Measurements from ENCODE around the gene TEP1.
A peak's percentile ranks its signal among the peaks of the same experiment; 100 is the strongest.

TEP1 gene

GRCh38 chr14:20333494-20333841 is 79.8 kb downstream of the TEP1 start:
- Histone ChIP-seq H3K9ac (ENCODE audit: low read length in 5 of 5) (peak overlapping the region in 4 of 5 donors; percentile 57 to 84 (median 76)), H3K4me1 (ENCODE audit: control insufficient read depth in 5 of 5, insufficient read depth in 5 of 5, low read length in 5 of 5) (peaks cover 0 to 15% (median 12%) of the 10 kb centered on the region in 5 donors), H3K27ac (ENCODE audit: low read depth, low read length) (peak overlapping the region; percentile 80), H3K4me3 (ENCODE audit: low read depth in 1 of 5, low read length in 5 of 5) (peak overlapping the region; percentile 79 to 92 (median 88)), H3K9me3 (ENCODE audit: control insufficient read depth in 5 of 5, low read length in 5 of 5) (no peaks in the 10 kb centered on the region), H3K27me3 (ENCODE audit: control insufficient read depth in 5 of 5, insufficient read depth in 4 of 5, low read length in 5 of 5) (no peaks in the 10 kb centered on the region), H3K36me3 (ENCODE audit: control insufficient read depth in 5 of 5, insufficient read depth in 5 of 5, low read length in 5 of 5) (peaks cover 0 to 5% (median 0%) of the 10 kb centered on the region in 5 donors)

- Histone ChIP-seq H3K36me3 (ENCODE audit: control insufficient read depth in 5 of 5, insufficient read depth in 5 of 5, low read length in 5 of 5) (peaks cover 0 to 5% (median 0%) of the 10 kb centered on the region in 5 donors), H3K9ac (ENCODE audit: low read length in 5 of 5) (peak within 1 kb of the TSS; percentile 57 to 87 (median 81)), H3K4me3 (ENCODE audit: low read depth in 1 of 5, low read length in 5 of 5) (peak within 1 kb of the TSS; percentile 79 to 92 (median 88)), H3K4me1 (ENCODE audit: control insufficient read depth in 5 of 5, insufficient read depth in 5 of 5, low read length in 5 of 5) (peaks cover 0 to 15% (median 12%) of the 10 kb centered on the region in 5 donors), H3K27ac (ENCODE audit: low read depth, low read length) (peak within 1 kb of the TSS; percentile 80), H3K9me3 (ENCODE audit: control insufficient read depth in 5 of 5, low read length in 5 of 5) (no peaks in the 10 kb centered on the region), H3K27me3 (ENCODE audit: control insufficient read depth in 5 of 5, insufficient read depth in 4 of 5, low read length in 5 of 5) (no peaks in the 10 kb centered on the region)
These were observed 80.4 kb downstream of the TEP1 start, which contains the start of gene CCNB1IP1 for GRCh38 chr14:20332788-20333493. Gene CCNB1IP1, minus strand, starts transcription at chr14:20333279. Its CDS starts 16,756 bp downstream, at chr14:20316523.

- peaks cover 0 to 16% (median 12%) of the 10 kb centered on the region in 5 donors for H3K4me1 ChIP-seq (ENCODE audit: control insufficient read depth in 5 of 5, insufficient read depth in 5 of 5, low read length in 5 of 5)
- peak overlapping the region; percentile 79 to 92 (median 88) for H3K4me3 ChIP-seq (ENCODE audit: low read depth in 1 of 5, low read length in 5 of 5)
- no peaks in the 10 kb centered on the region for H3K9me3 ChIP-seq (ENCODE audit: control insufficient read depth in 5 of 5, low read length in 5 of 5)
- H3K27ac ChIP-seq (ENCODE audit: low read depth, low read length), result peak overlapping the region; percentile 80
- peak overlapping the region in 4 of 5 donors; percentile 72 to 87 (median 82) for H3K9ac ChIP-seq (ENCODE audit: low read length in 5 of 5)
- peaks cover 0 to 5% (median 0%) of the 10 kb centered on the region in 5 donors for H3K36me3 ChIP-seq (ENCODE audit: control insufficient read depth in 5 of 5, insufficient read depth in 5 of 5, low read length in 5 of 5)
- H3K27me3 ChIP-seq (ENCODE audit: control insufficient read depth in 5 of 5, insufficient read depth in 4 of 5, low read length in 5 of 5), result no peaks in the 10 kb centered on the region
These were observed 80.9 kb downstream of the TEP1 start for GRCh38 chr14:20332431-20332787.

GRCh38 chr14:20331053-20331613 is 82.2 kb downstream of the TEP1 start:
- Histone ChIP-seq H3K36me3 (ENCODE audit: control insufficient read depth in 5 of 5, insufficient read depth in 5 of 5, low read length in 5 of 5) (peaks cover 0 to 10% (median 5%) of the 10 kb centered on the region in 5 donors), H3K27me3 (ENCODE audit: control insufficient read depth in 5 of 5, insufficient read depth in 4 of 5, low read length in 5 of 5) (no peaks in the 10 kb centered on the region), H3K27ac (ENCODE audit: low read depth, low read length) (no peak overlapping the region), H3K4me3 (ENCODE audit: low read depth in 1 of 5, low read length in 5 of 5) (no peak overlapping the region), H3K9ac (ENCODE audit: low read length in 5 of 5) (peak overlapping the region in 1 of 5 donors; percentile 31), H3K4me1 (ENCODE audit: control insufficient read depth in 5 of 5, insufficient read depth in 5 of 5, low read length in 5 of 5) (peaks cover 0 to 17% (median 12%) of the 10 kb centered on the region in 5 donors), H3K9me3 (ENCODE audit: control insufficient read depth in 5 of 5, low read length in 5 of 5) (no peaks in the 10 kb centered on the region)

- Histone ChIP-seq H3K9me3 (ENCODE audit: control insufficient read depth in 5 of 5, low read length in 5 of 5) (no peaks in the 10 kb centered on the region), H3K9ac (ENCODE audit: low read length in 5 of 5) (no peak overlapping the region), H3K4me3 (ENCODE audit: low read depth in 1 of 5, low read length in 5 of 5) (no peak overlapping the region), H3K36me3 (ENCODE audit: control insufficient read depth in 5 of 5, insufficient read depth in 5 of 5, low read length in 5 of 5) (peaks cover 3 to 23% (median 17%) of the 10 kb centered on the region in 5 donors), H3K4me1 (ENCODE audit: control insufficient read depth in 5 of 5, insufficient read depth in 5 of 5, low read length in 5 of 5) (peaks cover 0 to 17% (median 12%) of the 10 kb centered on the region in 5 donors), H3K27me3 (ENCODE audit: control insufficient read depth in 5 of 5, insufficient read depth in 4 of 5, low read length in 5 of 5) (no peaks in the 10 kb centered on the region), H3K27ac (ENCODE audit: low read depth, low read length) (no peak overlapping the region)
These were observed 83.9 kb downstream of the TEP1 start for GRCh38 chr14:20329355-20329754.

GRCh38 chr14:20328705-20329104 is 84.6 kb downstream of the TEP1 start:
- no peak overlapping the region for H3K9ac ChIP-seq (ENCODE audit: low read length in 5 of 5)
- H3K27ac ChIP-seq (ENCODE audit: low read depth, low read length), result no peak overlapping the region
- H3K9me3 ChIP-seq (ENCODE audit: control insufficient read depth in 5 of 5, low read length in 5 of 5), result no peaks in the 10 kb centered on the region
- peaks cover 3 to 25% (median 18%) of the 10 kb centered on the region in 5 donors for H3K36me3 ChIP-seq (ENCODE audit: control insufficient read depth in 5 of 5, insufficient read depth in 5 of 5, low read length in 5 of 5)
- H3K27me3 ChIP-seq (ENCODE audit: control insufficient read depth in 5 of 5, insufficient read depth in 4 of 5, low read length in 5 of 5), result no peaks in the 10 kb centered on the region
- H3K4me1 ChIP-seq (ENCODE audit: control insufficient read depth in 5 of 5, insufficient read depth in 5 of 5, low read length in 5 of 5), result peaks cover 0 to 17% (median 12%) of the 10 kb centered on the region in 5 donors
- no peak overlapping the region for H3K4me3 ChIP-seq (ENCODE audit: low read depth in 1 of 5, low read length in 5 of 5)

- no peak overlapping the region for H3K27ac ChIP-seq (ENCODE audit: low read depth, low read length)
- H3K9ac ChIP-seq (ENCODE audit: low read length in 5 of 5), result no peak overlapping the region
These were observed 86.1 kb downstream of the TEP1 start for GRCh38 chr14:20327005-20327869.

GRCh38 chr14:20317720-20318119 is 95.6 kb downstream of the TEP1 start:
- Histone ChIP-seq H3K27ac (ENCODE audit: low read depth, low read length) (no peak overlapping the region), H3K9ac (ENCODE audit: low read length in 5 of 5) (no peak overlapping the region), H3K27me3 (ENCODE audit: control insufficient read depth in 5 of 5, insufficient read depth in 4 of 5, low read length in 5 of 5) (no peaks in the 10 kb centered on the region), H3K36me3 (ENCODE audit: control insufficient read depth in 5 of 5, insufficient read depth in 5 of 5, low read length in 5 of 5) (peaks cover 25 to 54% (median 50%) of the 10 kb centered on the region in 5 donors), H3K4me3 (ENCODE audit: low read depth in 1 of 5, low read length in 5 of 5) (no peak overlapping the region), H3K4me1 (ENCODE audit: control insufficient read depth in 5 of 5, insufficient read depth in 5 of 5, low read length in 5 of 5) (no peaks in the 10 kb centered on the region), H3K9me3 (ENCODE audit: control insufficient read depth in 5 of 5, low read length in 5 of 5) (no peaks in the 10 kb centered on the region)

More at GRCh38 chr14:20327005-20327869, 86.1 kb downstream of the TEP1 start:
- Histone ChIP-seq H3K4me3 (ENCODE audit: low read depth in 1 of 5, low read length in 5 of 5) (no peak overlapping the region), H3K36me3 (ENCODE audit: control insufficient read depth in 5 of 5, insufficient read depth in 5 of 5, low read length in 5 of 5) (peaks cover 3 to 30% (median 18%) of the 10 kb centered on the region in 5 donors), H3K4me1 (ENCODE audit: control insufficient read depth in 5 of 5, insufficient read depth in 5 of 5, low read length in 5 of 5) (peaks cover 0 to 4% (median 2%) of the 10 kb centered on the region in 5 donors), H3K9me3 (ENCODE audit: control insufficient read depth in 5 of 5, low read length in 5 of 5) (no peaks in the 10 kb centered on the region), H3K27me3 (ENCODE audit: control insufficient read depth in 5 of 5, insufficient read depth in 4 of 5, low read length in 5 of 5) (no peaks in the 10 kb centered on the region)

Data from subcutaneous abdominal adipose tissue (tissue), 5 donors.